GM23338 (cell line): ENCODE data around the gene LGALS3. TPM values are rescaled to one million over a fixed set of nuclear protein-coding genes. Genes with fewer than 3 reads are reported as not detected.

ENCODE experiments used
- ATAC-seq: fragments of 200-7000 bp; cut with Tn5 transposase; 3 replicates; pipeline ENCODE4 v1.9.1; 2020
- DNase-seq: peaks from one replicate; pipeline ENCODE4 v3.0.0-alpha.2; 2015; ENCODE audit warnings: low spot score
- H2AFZ ChIP-seq: fragments of 200-600 bp; sonication (generic); 2 replicates; pipeline ENCODE4 v1.8.0; 2016; ENCODE audit warnings: antibody characterized with exemption, mild to moderate bottlenecking, moderate library complexity
- H3F3A ChIP-seq: fragments of 200-600 bp; sonication (generic); replicated peaks from 2 replicates; pipeline ENCODE4 v1.8.0; 2017; ENCODE audit warnings: antibody characterized with exemption, mixed run types, low read depth
- H3K27ac ChIP-seq: fragments of 200-600 bp; sonication (generic); 2 replicates; pipeline ENCODE4 v1.6.1; 2016; ENCODE audit warnings: low read depth
- H3K27me3 ChIP-seq: fragments of 200-600 bp; sonication (generic); 2 replicates; pipeline ENCODE4 v1.8.0; 2016; ENCODE audit warnings: mild to moderate bottlenecking, mixed run types, moderate library complexity; ENCODE audit not compliant: insufficient read depth
- H3K36me3 ChIP-seq: fragments of 200-600 bp; sonication (generic); 2 replicates; pipeline ENCODE4 v1.8.0; 2016; ENCODE audit warnings: mild to moderate bottlenecking; ENCODE audit not compliant: insufficient read depth
- H3K4me1 ChIP-seq: fragments of 200-600 bp; sonication (generic); 2 replicates; pipeline ENCODE4 v1.8.0; 2016; ENCODE audit warnings: mild to moderate bottlenecking, moderate library complexity; ENCODE audit not compliant: insufficient read depth
- H3K4me2 ChIP-seq: fragments of 200-600 bp; sonication (generic); 2 replicates; pipeline ENCODE4 v1.7.1; 2017; ENCODE audit warnings: mixed run types
- H3K4me3 ChIP-seq: fragments of 200-600 bp; sonication (generic); 2 replicates; pipeline ENCODE4 v1.6.1; 2016; ENCODE audit warnings: mixed run types
- H3K79me2 ChIP-seq: fragments of 200-600 bp; sonication (generic); replicated peaks from 2 replicates; pipeline ENCODE4 v1.8.0; 2017; ENCODE audit warnings: mild to moderate bottlenecking; ENCODE audit not compliant: insufficient read depth
- H3K9me2 ChIP-seq: fragments of 200-600 bp; sonication (generic); 2 replicates; pipeline ENCODE4 v1.8.0; 2017; ENCODE audit not compliant: insufficient read depth
- H4K20me1 ChIP-seq: fragments of 200-600 bp; sonication (generic); replicated peaks from 2 replicates; pipeline ENCODE4 v1.8.0; 2017; ENCODE audit warnings: mild to moderate bottlenecking; ENCODE audit not compliant: insufficient read depth
- H3K27ac Mint-ChIP-seq: 2 replicates; pipeline ENCODE4 v1.8.0; 2020; ENCODE audit warnings: inconsistent platforms, mild to moderate bottlenecking, moderate library complexity, mixed read lengths
- H3K27me3 Mint-ChIP-seq: 3 replicates; pipeline ENCODE4 v1.8.0; 2022; ENCODE audit warnings: low read depth, mild to moderate bottlenecking, moderate library complexity, mixed read lengths, inconsistent platforms; ENCODE audit not compliant: insufficient read depth, poor library complexity
- H3K36me3 Mint-ChIP-seq: 3 replicates; pipeline ENCODE4 v1.8.0; 2021; ENCODE audit warnings: low read depth, mild to moderate bottlenecking, inconsistent platforms, moderate library complexity, mixed read lengths
- H3K4me1 Mint-ChIP-seq: 3 replicates; pipeline ENCODE4 v1.8.0; 2020; ENCODE audit warnings: mild to moderate bottlenecking, inconsistent platforms, mixed read lengths
- H3K4me3 Mint-ChIP-seq: 3 replicates; pipeline ENCODE4 v1.8.0; 2021; ENCODE audit warnings: moderate library complexity, mild to moderate bottlenecking, inconsistent platforms, mixed read lengths
- H3K9me3 Mint-ChIP-seq: 3 replicates; pipeline ENCODE4 v1.8.0; 2020; ENCODE audit warnings: moderate library complexity, mild to moderate bottlenecking, inconsistent platforms, mixed read lengths
- CREB1 ChIP-seq: fragments of 250-450 bp; sonication (Bioruptor Pico); IDR thresholded peaks from 2 replicates; pipeline ENCODE4 v1.5.0; 2020; ENCODE audit warnings: low read depth, mild to moderate bottlenecking, moderate library complexity
- ETS1 ChIP-seq: IDR thresholded peaks from 2 replicates; pipeline ENCODE4 v1.6.1; 2016; ENCODE audit warnings: antibody characterized with exemption
- EZH2 ChIP-seq: fragments of 200-600 bp; sonication (generic); IDR thresholded peaks from one replicate; pipeline ENCODE4 v1.8.0; 2017; ENCODE audit warnings: antibody characterized with exemption, mild to moderate bottlenecking, low read depth; ENCODE audit not compliant: unreplicated experiment
- EZH2phosphoT487 ChIP-seq: fragments of 200-600 bp; sonication (generic); IDR thresholded peaks from one replicate; pipeline ENCODE4 v1.8.1; 2018; ENCODE audit warnings: antibody characterized with exemption; ENCODE audit not compliant: unreplicated experiment
- JUNB ChIP-seq: IDR thresholded peaks from one replicate; pipeline ENCODE4 v1.6.1; 2016; ENCODE audit warnings: antibody characterized with exemption; ENCODE audit not compliant: unreplicated experiment
- NANOG ChIP-seq: IDR thresholded peaks from 2 replicates; pipeline ENCODE4 v1.6.1; 2016; ENCODE audit warnings: antibody characterized with exemption, borderline replicate concordance
- POLR2AphosphoS5 ChIP-seq: IDR thresholded peaks from 2 replicates; pipeline ENCODE4 v1.6.1; 2016; ENCODE audit warnings: antibody characterized with exemption, low read depth
- REST ChIP-seq: IDR thresholded peaks from one replicate; pipeline ENCODE4 v1.6.1; 2018; ENCODE audit warnings: antibody characterized with exemption; ENCODE audit not compliant: unreplicated experiment
- STAT1 ChIP-seq: IDR thresholded peaks from one replicate; pipeline ENCODE4 v1.6.1; 2016; ENCODE audit warnings: antibody characterized with exemption; ENCODE audit not compliant: unreplicated experiment
- ZNF114 ChIP-seq: fragments of 250-450 bp; sonication (Bioruptor Pico); IDR thresholded peaks from 2 replicates; pipeline ENCODE4 v1.5.0; 2020; ENCODE audit warnings: mild to moderate bottlenecking, moderate library complexity
- ZNF331 ChIP-seq: fragments of 250-450 bp; sonication (Bioruptor Pico); IDR thresholded peaks from 2 replicates; pipeline ENCODE4 v1.5.0; 2020; ENCODE audit warnings: low read depth, mild to moderate bottlenecking, moderate library complexity
- polyA plus RNA-seq: library from polyadenylated mRNA; unstranded; fragments of >200 nt; fragmentation: Nextera tagmentation; extraction: Ambion mirVana; gene quantifications from 2 replicates; pipeline ENCODE4 v1.2.1, GENCODE V29; 2016
- total RNA-seq: library from RNA; depleted of rRNA; stranded (reverse); fragments of >200 nt; shearing (Covaris generic); gene quantifications from 2 replicates; pipeline ENCODE4 v1.2.3, GENCODE V29; 2014
- TF ChIP-seq, protein P1 (sequence below), 2 experiments: fragments of 200-600 bp in 1 of 2; sonication (generic) in 1 of 2; conservative IDR thresholded peaks; 2 replicates each; pipeline versions ENCODE4 v1.5.1 to v1.6.1; 2016 to 2017; ENCODE audit warnings: antibody characterized with exemption in 2 of 2, low read depth in 2 of 2, mild to moderate bottlenecking in 2 of 2, moderate library complexity in 1 of 2

LGALS3 gene
- total and polyA plus RNA-seq, 2 experiments from 2014 or later = 7.2 to 10.9 TPM

GRCh38 chr14:55126034-55126433 is 3.0 kb upstream of the LGALS3 start:
- Mint-ChIP-seq H3K4me1 (peaks cover 6% of the 10 kb centered on the region), H3K4me3 (no peak overlapping the region), H3K27me3 (peaks cover 27% of the 10 kb centered on the region), H3K27ac (no peak overlapping the region), H3K36me3 (no peaks in the 10 kb centered on the region), H3K9me3 (no peaks in the 10 kb centered on the region)
- H3F3A ChIP-seq = no peaks in the 10 kb centered on the region
- no peak overlapping the region for H3K4me2 ChIP-seq
- H3K4me3 ChIP-seq = no peak overlapping the region
- H3K27ac ChIP-seq = no peak overlapping the region
- peaks cover 45% of the 10 kb centered on the region for H3K27me3 ChIP-seq
- no peaks in the 10 kb centered on the region for H3K9me2 ChIP-seq
- H3K4me1 ChIP-seq = 0 out of 2 replicates have a peak, but pooled peaks cover 2% of the 10 kb centered on the region
- H4K20me1 ChIP-seq = 0 out of 2 replicates have a peak, but pooled peaks cover 3% of the 10 kb centered on the region
- ATAC-seq (no peak), DNase-seq (no peak)
- no peak overlapping the region for H2AFZ ChIP-seq
- TF ChIP-seq CREB1 (CRISPR knock-in tag) (no peak), ETS1 (no peak), EZH2 (no peak), POLR2AphosphoS5 (no peak), REST (no peak), ZNF331 (CRISPR knock-in tag) (no peak), ZNF114 (CRISPR knock-in tag) (no peak), JUNB (no peak), STAT1 (no peak), NANOG (no peak), EZH2phosphoT487 (no peak)
- TF ChIP-seq, protein P1, sequence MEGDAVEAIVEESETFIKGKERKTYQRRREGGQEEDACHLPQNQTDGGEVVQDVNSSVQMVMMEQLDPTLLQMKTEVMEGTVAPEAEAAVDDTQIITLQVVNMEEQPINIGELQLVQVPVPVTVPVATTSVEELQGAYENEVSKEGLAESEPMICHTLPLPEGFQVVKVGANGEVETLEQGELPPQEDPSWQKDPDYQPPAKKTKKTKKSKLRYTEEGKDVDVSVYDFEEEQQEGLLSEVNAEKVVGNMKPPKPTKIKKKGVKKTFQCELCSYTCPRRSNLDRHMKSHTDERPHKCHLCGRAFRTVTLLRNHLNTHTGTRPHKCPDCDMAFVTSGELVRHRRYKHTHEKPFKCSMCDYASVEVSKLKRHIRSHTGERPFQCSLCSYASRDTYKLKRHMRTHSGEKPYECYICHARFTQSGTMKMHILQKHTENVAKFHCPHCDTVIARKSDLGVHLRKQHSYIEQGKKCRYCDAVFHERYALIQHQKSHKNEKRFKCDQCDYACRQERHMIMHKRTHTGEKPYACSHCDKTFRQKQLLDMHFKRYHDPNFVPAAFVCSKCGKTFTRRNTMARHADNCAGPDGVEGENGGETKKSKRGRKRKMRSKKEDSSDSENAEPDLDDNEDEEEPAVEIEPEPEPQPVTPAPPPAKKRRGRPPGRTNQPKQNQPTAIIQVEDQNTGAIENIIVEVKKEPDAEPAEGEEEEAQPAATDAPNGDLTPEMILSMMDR (conservative IDR thresholded peaks at IDR 0.05; ENCODE audit: low read depth in 2 of 2) = no peak
- no peaks in the 10 kb centered on the region for H3K36me3 ChIP-seq
- H3K79me2 ChIP-seq = no peaks in the 10 kb centered on the region
